ENCODE measurements around the gene REM1.
A peak's percentile ranks its signal among the peaks of the same experiment; 100 is the strongest.
"Not testable (repeated sequence)": the region's sequence is repeated elsewhere in the genome, so short reads cannot be mapped to it uniquely, and the experiment has no call there.

The REM1 gene

GRCh38 chr20:31502884-31503673 lies 28.0 kb downstream of the REM1 start:
- peak; percentile 85 for TF ChIP-seq CTCF (IDR thresholded peaks at IDR 0.05; ENCODE audit: insufficient read depth, low read depth, low read length, missing control alignments)
- not testable (repeated sequence) for H3K4me3 ChIP-seq (ENCODE audit: low read length)
- peak; percentile 70 for DNase-seq (ENCODE audit: low read depth)

- peak; percentile 57 for DNase-seq (ENCODE audit: low read depth)
Measured at GRCh38 chr20:31505903-31506302, 30.8 kb downstream of the REM1 start.

GRCh38 chr20:31508517-31509244 lies 33.6 kb downstream of the REM1 start:
- no peak for DNase-seq (ENCODE audit: low read depth)
- no peak overlapping the region for H3K4me3 ChIP-seq (ENCODE audit: low read length)
- no peak for TF ChIP-seq CTCF (IDR thresholded peaks at IDR 0.05; ENCODE audit: insufficient read depth, low read depth, low read length, missing control alignments)

More at GRCh38 chr20:31505903-31506302, 30.8 kb downstream of the REM1 start:
- TF ChIP-seq CTCF (IDR thresholded peaks at IDR 0.05; ENCODE audit: insufficient read depth, low read depth, low read length, missing control alignments): no peak
- H3K4me3 ChIP-seq (ENCODE audit: low read length): no peak overlapping the region

GRCh38 chr20:31514154-31515071 lies 39.3 kb downstream of the REM1 start, which contains the start of gene HM13:
Gene HM13, plus strand, starts transcription at chr20:31514442. Its CDS starts 110 bp downstream, at chr20:31514552.
- H3K4me3 ChIP-seq (ENCODE audit: low read length): peak within 1 kb of the TSS; percentile 94
- peak; percentile 56 for TF ChIP-seq CTCF (IDR thresholded peaks at IDR 0.05; ENCODE audit: insufficient read depth, low read depth, low read length, missing control alignments)
- DNase-seq (ENCODE audit: low read depth): peak; percentile 96

GRCh38 chr20:31515072-31515774 lies 40.1 kb downstream of the REM1 start:
- peak overlapping the region; percentile 94 for H3K4me3 ChIP-seq (ENCODE audit: low read length)
- DNase-seq (ENCODE audit: low read depth): no peak
- TF ChIP-seq CTCF (IDR thresholded peaks at IDR 0.05; ENCODE audit: insufficient read depth, low read depth, low read length, missing control alignments): no peak

GRCh38 chr20:31515775-31516107 lies 40.7 kb downstream of the REM1 start:
- peak overlapping the region; percentile 94 for H3K4me3 ChIP-seq (ENCODE audit: low read length)
- no peak for DNase-seq (ENCODE audit: low read depth)
- no peak for TF ChIP-seq CTCF (IDR thresholded peaks at IDR 0.05; ENCODE audit: insufficient read depth, low read depth, low read length, missing control alignments)

Data from epithelial cell of esophagus (primary cell).